GM12892 (cell line): ENCODE results near the gene UGT1A10.

Experiments
- DNase-seq: peaks from one replicate; pipeline ENCODE4 v3.0.0; 2011; ENCODE audit not compliant: insufficient read length
- FAIRE-seq: peaks from 2 replicates; lab custom pipeline; 2011; peaks lifted over from hg19 to GRCh38; lab: Jason Lieb, UNC
- POLR2A ChIP-seq: IDR thresholded peaks from 2 replicates; pipeline ENCODE4 v1.6.1; 2011; ENCODE audit warnings: low read depth, low read length, control low read depth
- POLR2AphosphoS5 ChIP-seq: IDR thresholded peaks from 2 replicates; pipeline ENCODE4 v1.6.1; 2011; ENCODE audit warnings: low read depth, low read length, control low read depth
- TAF1 ChIP-seq: IDR thresholded peaks from 2 replicates; pipeline ENCODE4 v1.6.1; 2011; ENCODE audit warnings: low read depth, mild to moderate bottlenecking, control low read depth, low read length, borderline replicate concordance

UGT1A10 gene

DNA sequence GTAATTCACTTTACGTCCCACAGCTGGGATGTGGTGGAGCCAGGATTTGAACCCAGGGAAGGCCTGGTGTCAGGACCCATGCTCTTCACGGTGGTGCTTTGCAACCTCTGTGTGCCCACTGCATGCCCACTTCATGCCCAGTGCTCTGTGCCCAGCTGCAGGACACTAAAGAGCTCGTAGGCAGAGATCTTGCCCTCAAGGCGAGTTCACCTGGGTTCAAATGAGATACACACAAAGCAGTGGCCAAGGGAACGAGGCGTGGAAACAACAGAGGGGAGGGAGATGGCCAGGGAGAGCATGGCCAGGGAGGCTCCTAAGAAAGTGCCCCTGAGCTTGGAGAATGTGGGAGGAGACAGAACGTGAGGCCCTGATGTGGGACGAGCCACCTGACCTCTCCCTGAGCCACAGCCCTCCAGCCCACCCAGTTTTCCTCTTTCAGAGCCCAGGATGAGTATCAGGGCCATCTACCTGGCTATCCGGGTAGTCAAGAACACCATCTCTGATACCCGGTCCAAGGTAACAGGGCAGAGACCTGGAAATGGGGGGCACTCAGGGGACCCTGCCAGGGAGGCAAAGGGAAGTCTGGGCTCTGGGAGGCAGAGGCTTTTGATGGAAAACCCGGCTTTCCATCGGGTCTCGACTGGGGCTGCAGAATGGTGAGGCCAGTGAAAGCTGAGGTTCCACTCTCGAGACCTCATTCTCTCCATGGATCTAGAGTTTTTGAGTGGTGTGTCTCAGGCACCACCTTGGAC lies 162.3 kb downstream of the UGT1A10 start:
- DNase-seq (no peak), FAIRE-seq (no peak)
- no peak for TF ChIP-seq POLR2A
- TF ChIP-seq POLR2AphosphoS5: no peak
- no peak for TF ChIP-seq TAF1

DNA sequence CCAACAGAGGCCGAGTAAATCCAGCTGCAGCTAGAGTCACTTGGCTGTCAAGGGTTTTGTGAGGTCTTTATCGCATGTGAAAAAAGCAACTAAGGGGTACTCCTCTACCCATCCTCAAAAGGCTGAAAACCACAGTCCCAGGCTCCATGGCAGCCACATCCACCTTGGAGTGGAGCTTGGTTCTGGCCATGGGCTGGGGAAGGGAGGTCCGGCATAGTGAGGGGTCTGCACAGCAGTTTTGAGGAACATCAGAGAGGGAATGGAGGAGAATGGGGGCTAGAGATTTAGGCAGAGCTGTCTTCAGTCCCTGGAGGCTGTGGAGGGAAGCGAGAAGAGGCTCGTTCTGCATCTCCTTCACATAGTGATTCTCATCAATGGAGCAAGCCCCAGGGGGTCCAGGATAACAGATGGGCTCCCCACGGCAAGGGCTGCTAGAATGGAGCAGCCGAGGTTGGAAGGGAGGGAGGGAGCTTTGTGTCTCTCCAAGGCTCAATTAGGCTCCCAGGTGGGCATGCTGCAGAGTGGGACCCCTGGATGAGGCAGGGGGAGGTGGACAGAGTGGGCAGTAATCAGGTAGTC lies 162.9 kb downstream of the UGT1A10 start:
- DNase-seq: no peak
- TF ChIP-seq POLR2AphosphoS5: no peak
- TF ChIP-seq POLR2A: no peak
- no peak for TF ChIP-seq TAF1
- no peak for FAIRE-seq

DNA sequence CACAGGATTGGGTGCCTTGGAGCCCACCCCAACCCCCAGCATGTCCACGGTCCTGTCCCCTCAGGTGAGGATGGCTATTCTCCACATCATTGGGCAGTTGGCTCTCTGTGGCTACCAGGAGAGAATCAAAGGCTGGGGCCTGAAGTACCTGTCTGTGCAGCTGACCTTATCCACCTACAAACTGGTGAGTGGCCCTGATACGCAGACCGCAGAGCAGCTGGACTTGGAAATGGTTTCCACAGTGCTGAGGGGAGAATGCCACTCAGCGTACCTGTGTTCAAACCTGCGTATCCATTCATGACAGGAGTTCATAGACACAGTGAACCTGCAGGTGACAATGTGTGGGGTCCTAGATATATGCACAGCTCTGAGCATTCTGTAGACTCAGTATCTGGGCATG lies 163.5 kb downstream of the UGT1A10 start:
- DNase-seq (no peak), FAIRE-seq (no peak)

DNA sequence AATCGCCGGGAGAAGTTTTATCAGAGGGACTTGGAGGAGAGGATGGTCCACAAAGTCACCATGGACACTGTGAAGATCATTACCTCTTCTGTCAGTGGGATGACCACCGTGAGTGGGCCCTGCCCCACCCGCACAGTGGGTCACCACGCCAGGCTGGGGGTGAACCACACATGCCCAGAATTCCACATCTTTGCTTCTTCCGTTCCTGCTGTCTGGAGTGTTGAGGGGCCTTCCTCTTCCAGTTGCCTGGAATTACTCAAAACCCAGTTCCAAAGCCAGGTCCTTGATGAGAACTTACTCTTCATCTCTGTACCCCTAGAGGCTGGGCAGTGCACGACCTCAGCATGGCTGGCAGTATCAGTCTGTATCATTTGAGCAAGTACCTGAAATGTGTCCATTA lies 164.0 kb downstream of the UGT1A10 start:
- FAIRE-seq (no peak), DNase-seq (no peak)
- TF ChIP-seq TAF1 (no peak), POLR2AphosphoS5 (no peak), POLR2A (no peak)

More for the DNA sequence above, 163.5 kb downstream of the UGT1A10 start:
- no peak for TF ChIP-seq POLR2A

DNA sequence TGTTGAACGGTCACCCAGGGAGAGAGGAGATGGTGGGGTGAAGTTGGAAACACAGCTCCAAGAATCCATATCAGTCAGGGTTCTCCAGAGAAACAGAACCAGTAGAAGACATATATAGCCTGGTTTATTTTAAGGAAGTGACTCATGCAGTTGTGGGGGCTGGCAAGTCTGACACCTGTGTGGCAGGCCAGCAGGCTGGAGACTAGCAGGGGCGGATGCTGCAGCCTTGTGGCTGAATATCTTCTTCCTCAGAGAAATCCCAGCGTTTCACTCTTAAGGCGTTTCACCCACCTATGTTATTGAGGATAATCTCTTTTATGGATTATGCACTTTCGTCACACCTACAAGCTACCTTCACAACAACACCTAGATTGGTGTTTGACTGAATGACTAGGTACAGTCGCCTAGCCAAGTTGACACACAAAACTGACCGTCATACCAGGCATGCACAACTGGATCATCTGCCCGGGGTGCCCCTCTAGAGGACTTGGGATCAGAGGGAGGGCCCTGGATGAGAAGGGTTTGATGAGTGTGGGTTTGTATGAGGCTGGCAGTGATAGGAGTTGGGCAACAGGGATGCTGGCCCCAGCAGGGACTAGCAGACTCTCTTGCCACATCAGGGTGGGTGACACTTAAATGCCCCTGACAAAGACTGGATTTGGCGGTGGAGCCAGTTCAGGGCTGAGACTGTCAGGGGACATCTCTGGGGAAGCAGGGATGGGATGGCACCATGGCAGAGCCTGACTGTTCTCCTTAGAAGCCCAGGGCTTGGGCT lies 165.3 kb downstream of the UGT1A10 start:
- FAIRE-seq (no peak), DNase-seq (no peak)
- TF ChIP-seq POLR2A: no peak
- TF ChIP-seq POLR2AphosphoS5: no peak
- TF ChIP-seq TAF1: no peak

DNA sequence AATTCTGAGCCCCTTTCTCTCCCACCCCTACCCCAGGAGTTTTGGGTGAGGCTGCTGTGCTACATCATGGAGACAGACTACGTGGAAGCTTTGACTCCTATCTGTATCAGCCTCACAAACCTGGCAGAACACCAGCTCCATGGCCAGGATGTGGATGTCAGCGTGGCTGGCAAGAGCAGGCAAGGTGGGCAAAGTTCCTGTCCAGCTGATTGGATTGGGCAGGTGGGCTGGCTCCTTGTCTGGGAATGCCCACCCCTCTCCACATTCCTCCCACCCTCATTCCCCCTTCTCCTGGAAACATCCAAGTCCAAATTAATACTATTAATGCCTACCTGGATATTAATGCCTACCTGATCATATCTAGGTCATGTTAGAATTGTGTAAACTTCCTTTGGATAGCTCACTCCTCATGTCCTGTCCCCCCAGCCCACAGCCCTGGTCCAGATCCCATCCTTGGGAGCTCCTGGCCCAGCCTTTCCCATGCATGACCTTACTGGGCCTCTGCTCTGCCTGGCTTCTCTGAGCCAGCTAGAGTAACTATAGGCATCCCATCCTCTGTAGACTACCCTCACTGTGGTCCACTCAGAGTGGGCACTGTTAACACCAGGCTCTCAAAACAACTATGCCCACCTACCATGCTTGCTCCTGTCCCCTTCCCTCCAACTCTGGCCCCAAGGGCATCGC lies 166.0 kb downstream of the UGT1A10 start:
- DNase-seq (no peak), FAIRE-seq (no peak)
- no peak for TF ChIP-seq POLR2A
- no peak for TF ChIP-seq POLR2AphosphoS5
- no peak for TF ChIP-seq TAF1

DNA sequence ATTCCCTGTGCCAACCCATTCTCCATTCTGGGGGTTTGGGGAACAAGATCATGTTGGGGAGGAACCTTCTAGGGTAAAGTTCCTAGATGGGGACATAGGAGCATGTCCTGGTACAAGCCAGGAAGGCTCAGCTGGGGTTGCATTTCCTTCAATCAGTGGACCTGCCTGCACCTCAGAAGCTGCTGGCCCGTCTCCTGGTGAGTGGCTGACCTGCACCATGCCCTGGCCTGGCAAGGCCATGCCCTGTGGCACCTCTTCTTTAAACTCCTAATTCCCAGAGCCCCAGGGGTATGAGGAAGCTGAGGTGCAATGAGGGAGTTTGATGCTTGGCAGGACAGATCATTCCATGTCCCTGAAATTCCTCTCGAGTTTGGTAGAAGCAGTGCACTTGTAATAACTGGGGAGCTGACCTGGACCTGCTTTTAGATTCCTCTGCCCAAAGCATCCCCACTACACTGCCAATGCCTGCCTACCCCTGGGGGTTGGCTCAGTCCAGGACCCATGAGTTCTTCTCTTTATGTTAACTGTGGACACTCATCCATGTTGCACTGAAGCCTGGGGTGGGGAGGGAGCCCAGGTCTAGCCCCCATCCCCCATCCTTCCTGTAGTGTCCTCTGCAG lies 167.2 kb downstream of the UGT1A10 start:
- FAIRE-seq: no peak
- TF ChIP-seq POLR2A (no peak), POLR2AphosphoS5 (no peak), TAF1 (no peak)
- no peak for DNase-seq

DNA sequence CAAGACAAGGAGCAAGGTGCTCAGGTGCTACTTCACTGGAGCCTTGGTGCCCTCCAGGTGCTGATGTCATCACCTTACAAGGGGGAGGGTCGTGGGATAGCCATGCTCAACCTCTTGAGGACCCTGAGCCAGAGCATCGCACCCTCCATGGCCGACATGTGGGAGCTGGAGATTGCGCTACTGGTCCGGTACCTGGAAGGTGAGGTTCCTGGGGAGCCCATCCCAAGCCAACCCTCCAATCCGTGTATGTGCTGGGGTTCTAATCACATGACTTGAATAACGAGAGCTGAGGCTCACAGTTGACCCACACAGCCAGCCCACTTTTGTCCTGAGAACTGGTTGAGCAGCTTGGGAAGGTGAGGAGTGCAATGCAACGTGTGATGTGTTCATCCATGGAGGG lies 167.7 kb downstream of the UGT1A10 start:
- DNase-seq: no peak
- TF ChIP-seq POLR2AphosphoS5 (no peak), POLR2A (no peak)
- no peak for FAIRE-seq

DNA sequence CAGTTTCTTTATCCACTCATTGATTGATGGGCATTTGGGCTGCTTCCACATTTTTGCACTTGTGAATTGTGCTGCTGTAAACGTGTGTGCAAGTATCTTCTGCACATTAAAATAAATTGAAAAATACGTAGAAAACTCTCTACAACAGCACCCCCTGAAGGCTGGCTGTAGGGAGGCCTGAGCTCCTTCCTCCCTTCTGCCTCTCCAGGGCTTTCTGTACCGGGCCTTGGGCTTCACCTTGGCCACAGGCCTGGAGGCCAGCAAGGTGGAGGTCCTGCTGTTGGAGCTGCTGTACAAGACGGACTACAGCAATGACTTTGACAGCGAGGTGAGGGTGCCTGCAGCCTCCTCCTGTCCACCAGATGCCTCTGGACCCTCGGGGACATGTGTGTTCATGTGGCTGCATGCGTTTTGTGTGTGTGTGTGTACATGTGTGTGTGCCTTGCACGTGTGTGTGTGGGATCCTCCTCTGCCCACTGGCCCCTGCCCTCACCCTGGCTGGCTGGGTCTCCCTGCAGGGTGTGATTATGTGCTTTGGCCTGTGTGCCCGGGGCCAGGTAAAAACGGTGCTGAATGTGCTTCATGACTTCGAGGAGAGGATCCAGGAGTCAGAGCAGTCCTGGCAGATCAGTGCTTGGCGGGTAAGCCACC lies 171.1 kb downstream of the UGT1A10 start:
- no peak for TF ChIP-seq TAF1
- no peak for TF ChIP-seq POLR2A
- no peak for TF ChIP-seq POLR2AphosphoS5
- FAIRE-seq (no peak), DNase-seq (no peak)

DNA sequence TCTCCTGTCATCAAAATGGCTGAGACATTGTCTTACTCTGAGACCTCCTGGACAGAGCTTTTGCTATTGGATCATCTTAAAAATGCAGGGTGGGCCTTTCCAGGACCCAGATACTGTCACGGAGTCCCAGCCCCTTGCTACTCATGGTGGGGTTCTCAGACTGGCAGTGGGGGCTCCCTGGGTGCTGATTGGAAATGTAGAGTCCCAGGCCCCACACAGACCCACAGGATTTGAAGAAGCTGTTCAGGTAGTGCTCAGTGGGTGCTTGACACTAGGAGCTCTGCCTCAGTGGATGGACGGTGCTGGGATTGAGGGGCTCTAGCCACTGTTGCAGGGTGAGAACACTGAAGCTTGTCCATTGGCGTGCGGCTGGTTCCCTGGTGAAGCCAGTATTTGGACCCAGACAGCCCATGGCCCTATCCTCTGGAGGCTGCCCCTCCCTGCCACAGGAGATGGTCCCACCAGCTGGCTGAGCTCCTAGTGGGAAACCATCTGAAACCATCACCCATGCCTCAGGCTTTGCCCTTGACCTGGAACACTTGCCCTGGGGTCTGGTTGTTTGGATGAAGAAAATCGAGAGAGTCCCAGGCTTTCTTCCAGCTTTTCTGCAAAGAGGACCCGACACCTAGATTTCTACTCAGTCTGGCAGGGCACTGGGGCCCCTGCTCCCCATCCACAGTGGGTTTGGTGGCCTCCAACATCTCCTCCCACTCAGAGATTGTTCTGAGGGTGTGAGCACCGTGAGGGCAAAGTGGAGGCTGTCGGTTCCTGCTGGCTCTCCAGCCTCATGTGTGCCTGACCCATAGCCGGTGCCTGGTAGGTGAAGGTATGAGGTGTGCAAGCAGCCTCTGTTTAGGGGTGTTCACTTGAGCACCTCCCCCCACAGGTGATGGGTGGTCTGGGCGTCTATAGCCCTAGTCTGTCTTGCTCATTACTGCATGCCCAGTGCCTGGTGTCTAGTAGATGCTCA lies 172.0 kb downstream of the UGT1A10 start:
- no peak for FAIRE-seq
- no peak for DNase-seq
- no peak for TF ChIP-seq TAF1
- TF ChIP-seq POLR2A: no peak
- TF ChIP-seq POLR2AphosphoS5: no peak

DNA sequence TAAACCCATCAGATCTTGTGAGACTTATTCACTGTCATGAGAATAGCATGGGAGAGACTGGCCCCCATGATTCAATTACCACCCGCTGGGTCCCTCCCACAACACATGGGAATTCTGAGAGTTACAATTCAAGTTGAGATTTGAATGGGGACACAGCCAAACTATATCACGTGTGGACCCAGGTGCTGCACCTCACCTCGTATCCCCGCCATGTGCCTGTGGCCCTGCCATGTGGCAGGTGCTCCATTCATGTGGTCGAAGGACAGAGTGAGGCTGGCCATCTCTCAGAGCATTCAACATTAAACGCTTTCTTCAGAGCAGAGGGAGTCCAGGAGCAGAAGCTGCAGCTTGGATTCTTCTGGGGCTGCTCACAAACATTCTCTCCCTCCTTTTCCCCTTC lies 174.1 kb downstream of the UGT1A10 start:
- no peak for FAIRE-seq
- no peak for DNase-seq
- TF ChIP-seq TAF1: no peak
